Activated CD4-positive, alpha-beta T cell treated with anti-CD3 and anti-CD28 coated beads, Interleukin-10, Interleukin-2, amounts not matched to agents 100 ng/mL and 50 ng/mL, durations not matched to agents 16 hours and 8 hours (primary cell): ENCODE measurements around the gene PHLDA3.
A peak's percentile ranks its signal among the peaks of the same experiment; 100 is the strongest.

Source experiments
- DNase-seq: peaks from one replicate; pipeline ENCODE4 v3.0.0-alpha.2; 2020

The PHLDA3 gene

GRCh38 chr1:201468844-201469644, at the start of gene PHLDA3:
TSS of gene PHLDA3 (minus strand) at chr1:201469188. CDS start at chr1:201468786, 402 bp downstream.
- peak; percentile 55 for DNase-seq

- no peak for DNase-seq
Observed at GRCh38 chr1:201518071-201518470, 49.1 kb upstream of the PHLDA3 start.

- DNase-seq = no peak
Observed at GRCh38 chr1:201517631-201518030, 48.6 kb upstream of the PHLDA3 start.

GRCh38 chr1:201516511-201517127, 47.6 kb upstream of the PHLDA3 start:
- no peak for DNase-seq

- no peak for DNase-seq
Observed at GRCh38 chr1:201515895-201516294, 46.9 kb upstream of the PHLDA3 start.

- no peak for DNase-seq
Observed at GRCh38 chr1:201515062-201515750, 46.2 kb upstream of the PHLDA3 start.

- DNase-seq = no peak
Observed at GRCh38 chr1:201514466-201514865, 45.5 kb upstream of the PHLDA3 start.

- no peak for DNase-seq
Observed at GRCh38 chr1:201513498-201514243, 44.7 kb upstream of the PHLDA3 start.

- DNase-seq = no peak
Observed at GRCh38 chr1:201511941-201512539, 43.1 kb upstream of the PHLDA3 start.

GRCh38 chr1:201511396-201511940, 42.5 kb upstream of the PHLDA3 start:
- no peak for DNase-seq

GRCh38 chr1:201510734-201511133, 41.7 kb upstream of the PHLDA3 start:
- no peak for DNase-seq

GRCh38 chr1:201509601-201510374, 40.8 kb upstream of the PHLDA3 start:
- DNase-seq = no peak

- DNase-seq = no peak
Observed at GRCh38 chr1:201508809-201509208, 39.8 kb upstream of the PHLDA3 start.

GRCh38 chr1:201507360-201507675, 38.3 kb upstream of the PHLDA3 start:
- no peak for DNase-seq

- peak; percentile 92 for DNase-seq
Observed at GRCh38 chr1:201506557-201507359, 37.8 kb upstream of the PHLDA3 start, which contains the start of gene CSRP1. TSS of gene CSRP1 (minus strand) at chr1:201507123. CDS start at chr1:201496303, 10,820 bp downstream.

GRCh38 chr1:201506092-201506491, 37.1 kb upstream of the PHLDA3 start:
- no peak for DNase-seq

- no peak for DNase-seq
Observed at GRCh38 chr1:201505503-201505890, 36.5 kb upstream of the PHLDA3 start.

GRCh38 chr1:201504799-201505502, 36.0 kb upstream of the PHLDA3 start:
- DNase-seq = no peak

- DNase-seq = no peak
Observed at GRCh38 chr1:201504179-201504631, 35.2 kb upstream of the PHLDA3 start.
